Caco-2 (cell line): ENCODE measurements around the gene DMRT1. TPM values are rescaled to one million over a fixed set of nuclear protein-coding genes. Genes with fewer than 3 reads are reported as not detected.

ENCODE experiments used
- BruUV-seq: library from RNA; stranded (reverse); fragments of 400-500 nt; replicated peaks from 2 replicates; lab custom pipeline; 2021; lab: Mats Ljungman, UMichigan
- CTCF ChIA-PET: fragments of 300-600 bp; sonication (Branson Sonifier 250); formaldehyde crosslinking; loops from one replicate; lab custom pipeline; 2022; ENCODE audit warnings: antibody characterized with exemption; lab: Charles Lee
- POLR2A ChIA-PET: fragments of 300-600 bp; sonication (Branson Sonifier 250); formaldehyde crosslinking; loops from one replicate; lab custom pipeline; 2022; ENCODE audit warnings: antibody characterized with exemption; lab: Charles Lee
- DNase-seq, 2 experiments: peaks; one replicate each; pipeline versions ENCODE4 v3.0.0 to v3.0.0-alpha.2; 2020 to 2022
- H3K27me3 ChIP-seq: replicated peaks from 2 replicates; pipeline ENCODE4 v1.6.0; 2011; ENCODE audit warnings: low read length; ENCODE audit not compliant: control insufficient read depth, insufficient read depth
- H3K36me3 ChIP-seq: 2 replicates; pipeline ENCODE4 v1.5.1; 2011; ENCODE audit warnings: low read length; ENCODE audit not compliant: control insufficient read depth, insufficient read depth
- H3K4me1 ChIP-seq: fragments of 250-450 bp; sonication (Bioruptor Pico); 2 replicates; pipeline ENCODE4 v1.5.1; 2020; ENCODE audit warnings: mild to moderate bottlenecking
- H3K4me3 ChIP-seq: 2 replicates; pipeline ENCODE4 v1.5.1; 2011; ENCODE audit warnings: low read depth, mild to moderate bottlenecking, control low read depth, low read length
- H3K9me3 ChIP-seq: fragments of 250-450 bp; sonication (Bioruptor Pico); 2 replicates; pipeline ENCODE4 v1.5.1; 2020; ENCODE audit warnings: mild to moderate bottlenecking, moderate library complexity
- H3K27ac Mint-ChIP-seq: one replicate; pipeline ENCODE4 v1.8.0; 2022; ENCODE audit warnings: mixed read lengths; ENCODE audit not compliant: unreplicated experiment
- H3K27me3 Mint-ChIP-seq: one replicate; pipeline ENCODE4 v1.8.0; 2022; ENCODE audit warnings: mixed read lengths; ENCODE audit not compliant: insufficient read depth, unreplicated experiment
- H3K36me3 Mint-ChIP-seq: one replicate; pipeline ENCODE4 v1.8.0; 2022; ENCODE audit warnings: mild to moderate bottlenecking, mixed read lengths; ENCODE audit not compliant: insufficient read depth, unreplicated experiment
- H3K4me1 Mint-ChIP-seq: one replicate; pipeline ENCODE4 v1.8.0; 2022; ENCODE audit warnings: low read depth, mixed read lengths; ENCODE audit not compliant: unreplicated experiment
- H3K4me3 Mint-ChIP-seq: one replicate; pipeline ENCODE4 v1.8.0; 2022; ENCODE audit warnings: mild to moderate bottlenecking, moderate library complexity, mixed read lengths; ENCODE audit not compliant: unreplicated experiment
- H3K9me3 Mint-ChIP-seq: one replicate; pipeline ENCODE4 v1.8.0; 2022; ENCODE audit warnings: mixed read lengths; ENCODE audit not compliant: unreplicated experiment
- CTCF ChIP-seq, 2 experiments: fragments of 200-600 bp in 1 of 2; IDR thresholded peaks; 1 replicate in 1 of 2; 2 replicates in 1 of 2; pipeline versions ENCODE4 v1.5.1 to v1.8.0; 2011 to 2022; ENCODE audit warnings: antibody characterized with exemption in 1 of 2, control low read depth in 1 of 2, inconsistent platforms in 1 of 2, low read depth in 1 of 2, low read length in 1 of 2, mild to moderate bottlenecking in 1 of 2, moderate library complexity in 1 of 2; ENCODE audit not compliant: insufficient read depth in 1 of 2, severe bottlenecking in 1 of 2, unreplicated experiment in 1 of 2
- intact Hi-C: fragments of 100-400 bp; cut with micrococcal nuclease; formaldehyde crosslinking; loops from one replicate; pipeline ENCODE4 v1.10.0; 2022; ENCODE audit not compliant: unreplicated experiment
- total RNA-seq: library from RNA; stranded (reverse); gene quantifications from 2 replicates; pipeline ENCODE4 v1.2.3, GENCODE V29; 2022

The DMRT1 gene
- total RNA-seq, 1 experiment from 2014 or later, result not detected

- TF ChIP-seq CTCF (IDR thresholded peaks at IDR 0.05; ENCODE audit: insufficient read depth in 1 of 2, low read depth in 1 of 2, low read length in 1 of 2, severe bottlenecking in 1 of 2, unreplicated experiment in 1 of 2), result no peak
- H3K9me3 ChIP-seq, result no peaks in the 10 kb centered on the region
- H3K36me3 ChIP-seq, result no peaks in the 10 kb centered on the region
- H3K27ac Mint-ChIP-seq, result no peak overlapping the region
- peaks cover 6% of the 10 kb centered on the region for H3K27me3 Mint-ChIP-seq
- peak overlapping the region; percentile 48 for H3K4me3 Mint-ChIP-seq
- no peak overlapping the region for H3K4me3 ChIP-seq
- no peaks in the 10 kb centered on the region for H3K4me1 ChIP-seq
- intact Hi-C loops, result no loop called here
- BruUV-seq, result no TSS peak
- H3K9me3 Mint-ChIP-seq, result no peaks in the 10 kb centered on the region
- no peak for DNase-seq
- H3K4me1 Mint-ChIP-seq, result no peaks in the 10 kb centered on the region
- H3K36me3 Mint-ChIP-seq, result no peaks in the 10 kb centered on the region
- H3K27me3 ChIP-seq, result no peaks in the 10 kb centered on the region; the same call in 1 of the 2 replicates
- POLR2A ChIA-PET, result no interaction called here
- CTCF ChIA-PET, result no interaction called here
Observed at GRCh38 chr9:974996-975739, 133.7 kb downstream of the DMRT1 start.

GRCh38 chr9:975740-976257 is 134.3 kb downstream of the DMRT1 start:
- peak overlapping the region; percentile 48 for H3K4me3 Mint-ChIP-seq
- no peaks in the 10 kb centered on the region for H3K9me3 ChIP-seq
- POLR2A ChIA-PET, result no interaction called here
- DNase-seq, result no peak
- H3K27me3 Mint-ChIP-seq, result peaks cover 10% of the 10 kb centered on the region
- no peaks in the 10 kb centered on the region for H3K36me3 ChIP-seq
- no TSS peak for BruUV-seq
- no peaks in the 10 kb centered on the region for H3K4me1 Mint-ChIP-seq
- no peaks in the 10 kb centered on the region for H3K36me3 Mint-ChIP-seq
- intact Hi-C loops, result loop anchor here (1.0 kb wide), 1 partner anchor 23 kb away; no protein-coding TSS in a partner anchor
- no peaks in the 10 kb centered on the region for H3K9me3 Mint-ChIP-seq
- H3K27ac Mint-ChIP-seq, result no peak overlapping the region
- no peaks in the 10 kb centered on the region; the same call in 1 of the 2 replicates for H3K27me3 ChIP-seq
- H3K4me3 ChIP-seq, result no peak overlapping the region
- H3K4me1 ChIP-seq, result no peaks in the 10 kb centered on the region
- TF ChIP-seq CTCF (IDR thresholded peaks at IDR 0.05; ENCODE audit: insufficient read depth in 1 of 2, low read depth in 1 of 2, low read length in 1 of 2, severe bottlenecking in 1 of 2, unreplicated experiment in 1 of 2), result no peak
- CTCF ChIA-PET, result no interaction called here

- H3K9me3 ChIP-seq, result no peaks in the 10 kb centered on the region
- Mint-ChIP-seq H3K27ac (no peak within 1 kb of the TSS), H3K4me1 (no peaks in the 10 kb centered on the region), H3K4me3 (peak within 1 kb of the TSS; percentile 48), H3K9me3 (no peaks in the 10 kb centered on the region), H3K27me3 (peaks cover 15% of the 10 kb centered on the region), H3K36me3 (no peaks in the 10 kb centered on the region)
- TF ChIP-seq CTCF (IDR thresholded peaks at IDR 0.05; ENCODE audit: insufficient read depth in 1 of 2, low read depth in 1 of 2, low read length in 1 of 2, severe bottlenecking in 1 of 2, unreplicated experiment in 1 of 2), result no peak
- no peaks in the 10 kb centered on the region; the same call in 1 of the 2 replicates for H3K27me3 ChIP-seq
- peak in 1 of 2 experiments; percentile 33 for DNase-seq
- no peaks in the 10 kb centered on the region for H3K36me3 ChIP-seq
- ChIA-PET POLR2A (no interaction called here), CTCF (interaction anchor here (0.6 kb wide), 1 partner anchor 48 kb away, joined by 4 read pairs; no protein-coding TSS in a partner anchor)
- no peaks in the 10 kb centered on the region for H3K4me1 ChIP-seq
- peak within 1 kb of the TSS; percentile 26 for H3K4me3 ChIP-seq
- no TSS peak for BruUV-seq
- intact Hi-C loops, result loop anchor here (1.0 kb wide), 1 partner anchor 24 kb away; no protein-coding TSS in a partner anchor
Observed at GRCh38 chr9:976258-976942, 134.9 kb downstream of the DMRT1 start, which contains the start of gene DMRT3. DMRT3 (plus strand) TSS chr9:976655; CDS start chr9:977002, 347 bp downstream.
